ENCODE measurements around the gene HPCA. TPM values are rescaled to one million over a fixed set of nuclear protein-coding genes. Genes with fewer than 3 reads are reported as not detected.
A peak's percentile ranks its signal among the peaks of the same experiment; 100 is the strongest.

HPCA gene
- polyA plus RNA-seq, 1 experiment: 0.06 TPM

DNA sequence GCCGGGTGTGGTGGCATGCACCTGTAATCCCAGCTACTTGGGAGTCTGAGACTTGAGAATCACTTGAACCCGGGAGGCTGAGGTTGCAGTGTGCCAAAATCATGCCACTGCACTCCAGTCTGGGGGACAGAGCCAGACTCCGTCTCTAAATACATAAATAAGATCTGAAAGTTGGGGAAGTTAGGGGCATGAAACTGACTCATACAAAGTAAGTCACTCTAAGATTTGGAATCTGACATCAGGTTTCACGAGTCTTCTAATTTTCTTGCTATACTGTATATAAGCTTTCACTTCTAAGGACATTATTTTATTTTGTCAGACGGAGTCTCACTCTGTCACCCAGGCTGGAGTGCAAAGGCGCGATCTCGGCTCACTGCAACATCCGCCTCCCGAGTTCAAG is 48.2 kb downstream of the HPCA start:
- TF ChIP-seq CTCF (IDR thresholded peaks at IDR 0.05; ENCODE audit: low read depth, low read length): no peak
- no peak for DNase-seq (ENCODE audit: low read depth, low spot score)
- Histone ChIP-seq H3K27ac (ENCODE audit: low read depth, low read length) (no peak overlapping the region), H3K4me3 (ENCODE audit: low read depth, low read length) (no peak overlapping the region), H3K9me3 (ENCODE audit: control insufficient read depth, insufficient read depth, low read length) (no peaks in the 10 kb centered on the region), H3K27me3 (ENCODE audit: control insufficient read depth, insufficient read depth, low read length) (no peaks in the 10 kb centered on the region)
- CTCF ChIA-PET: interaction anchor here (1.1 to 7.1 kb wide), 8 partner anchors 8 to 676 kb away, joined by 4 to 155 read pairs (median 12); partner anchors contain the start of gene AZIN2
- POLR2A ChIA-PET: no interaction called here

GRCh38 chr1:32937061-32937460 is 50.8 kb downstream of the HPCA start:
- no peak for TF ChIP-seq CTCF (IDR thresholded peaks at IDR 0.05; ENCODE audit: low read depth, low read length)
- Histone ChIP-seq H3K27me3 (ENCODE audit: control insufficient read depth, insufficient read depth, low read length) (no peaks in the 10 kb centered on the region), H3K9me3 (ENCODE audit: control insufficient read depth, insufficient read depth, low read length) (no peaks in the 10 kb centered on the region), H3K4me3 (ENCODE audit: low read depth, low read length) (no peak overlapping the region), H3K27ac (ENCODE audit: low read depth, low read length) (peak overlapping the region; percentile 11)
- ChIA-PET POLR2A (no interaction called here), CTCF (interaction anchor here (0.5 to 7.1 kb wide), 6 partner anchors 27 to 535 kb away, joined by 3 to 155 read pairs (median 4); no protein-coding TSS in a partner anchor)
- no peak for DNase-seq (ENCODE audit: low read depth, low spot score)

GRCh38 chr1:32939655-32940371 is 53.5 kb downstream of the HPCA start:
- Histone ChIP-seq H3K27ac (ENCODE audit: low read depth, low read length) (peak overlapping the region; percentile 40), H3K27me3 (ENCODE audit: control insufficient read depth, insufficient read depth, low read length) (no peaks in the 10 kb centered on the region), H3K4me3 (ENCODE audit: low read depth, low read length) (no peak overlapping the region), H3K9me3 (ENCODE audit: control insufficient read depth, insufficient read depth, low read length) (no peaks in the 10 kb centered on the region)
- DNase-seq (ENCODE audit: low read depth, low spot score): peak; percentile 80
- ChIA-PET POLR2A (interaction anchor here (0.6 to 1.3 kb wide), 6 partner anchors 14 to 203 kb away, joined by 4 to 9 read pairs (median 6); partner anchors contain the start of gene RNF19B), CTCF (interaction anchor here (0.8 to 2.5 kb wide), 6 partner anchors 8 to 155 kb away, joined by 3 to 21 read pairs (median 6); no protein-coding TSS in a partner anchor)
- TF ChIP-seq CTCF (IDR thresholded peaks at IDR 0.05; ENCODE audit: low read depth, low read length): no peak

DNA sequence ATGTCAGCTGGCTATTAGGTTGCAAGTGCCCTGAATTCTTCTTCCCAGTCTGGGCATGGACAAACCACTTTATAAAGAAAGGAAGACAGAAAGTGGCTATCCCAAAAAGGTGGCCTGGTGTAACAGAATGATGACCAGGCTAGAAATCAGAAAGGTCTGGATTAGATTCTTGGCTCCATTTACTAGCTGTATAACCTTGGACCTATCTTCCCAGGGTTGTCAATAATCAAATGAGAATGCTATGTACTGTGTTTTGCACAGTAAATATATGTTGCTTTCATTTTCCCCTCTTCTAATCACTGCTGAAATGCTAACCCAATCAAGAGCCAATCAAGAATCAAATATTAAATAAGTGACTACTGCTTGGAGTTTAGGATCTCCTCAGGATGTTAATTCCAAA is 57.9 kb downstream of the HPCA start:
- no peak for TF ChIP-seq CTCF (IDR thresholded peaks at IDR 0.05; ENCODE audit: low read depth, low read length)
- no peaks in the 10 kb centered on the region for H3K9me3 ChIP-seq (ENCODE audit: control insufficient read depth, insufficient read depth, low read length)
- ChIA-PET POLR2A (no interaction called here), CTCF (interaction anchor here (1.8 to 2.0 kb wide), 2 partner anchors 11 to 142 kb away, joined by 7 to 8 read pairs; no protein-coding TSS in a partner anchor)
- no peaks in the 10 kb centered on the region for H3K27me3 ChIP-seq (ENCODE audit: control insufficient read depth, insufficient read depth, low read length)
- DNase-seq (ENCODE audit: low read depth, low spot score): no peak
- H3K27ac ChIP-seq (ENCODE audit: low read depth, low read length): no peak overlapping the region
- no peak overlapping the region for H3K4me3 ChIP-seq (ENCODE audit: low read depth, low read length)

Other genes starting within 250 kb of the HPCA start
- 63.5 and 89.1 TPM in 2 replicates for gene ZBTB8OS, start 235.9 kb upstream of the HPCA start, polyA plus RNA-seq (2011; rRNA removed)
- 132 and 154 TPM in 2 replicates for gene RBBP4, start 235.3 kb upstream of the HPCA start, polyA plus RNA-seq (2011; rRNA removed)
- gene SYNC, start 183.7 kb upstream of the HPCA start, polyA plus RNA-seq (2011; rRNA removed): 50.4 and 65.1 TPM in 2 replicates
- gene YARS1, start 69.1 kb upstream of the HPCA start, polyA plus RNA-seq (2011; rRNA removed): 105 and 107 TPM in 2 replicates
- gene S100PBP, start 68.8 kb upstream of the HPCA start, polyA plus RNA-seq (2011; rRNA removed): 32.2 and 43.7 TPM in 2 replicates
- 1.5 and 1.9 TPM in 2 replicates for gene FNDC5, start 15.6 kb upstream of the HPCA start, polyA plus RNA-seq (2011; rRNA removed)
- 28.6 and 49.5 TPM in 2 replicates for gene TMEM54, start 14.9 kb downstream of the HPCA start, polyA plus RNA-seq (2011; rRNA removed)
- 8.5 and 10.1 TPM in 2 replicates for gene RNF19B, start 78.3 kb downstream of the HPCA start, polyA plus RNA-seq (2011; rRNA removed)
- 129 TPM in 2 replicates for gene AK2, start 150.4 kb downstream of the HPCA start, polyA plus RNA-seq (2011; rRNA removed)
- gene AZIN2, start 194.7 kb downstream of the HPCA start, polyA plus RNA-seq (2011; rRNA removed): 7.0 and 7.8 TPM in 2 replicates

Measured in AG04450 (cell line).